Nephron progenitor cell (in vitro differentiated cells): ENCODE data around the gene ZMYND11.

ENCODE experiments used
- DNase-seq: peaks from one replicate; pipeline ENCODE4 v3.0.0; 2021
- H3K27ac Mint-ChIP-seq: 2 replicates; pipeline ENCODE4 v1.8.0; 2021; ENCODE audit warnings: mild to moderate bottlenecking, moderate library complexity, mixed read lengths
- H3K27me3 Mint-ChIP-seq: 2 replicates; pipeline ENCODE4 v1.8.0; 2021; ENCODE audit warnings: mild to moderate bottlenecking, low read depth, mixed read lengths; ENCODE audit not compliant: poor library complexity
- H3K36me3 Mint-ChIP-seq: 2 replicates; pipeline ENCODE4 v1.8.0; 2021; ENCODE audit warnings: low read depth, mixed read lengths
- H3K4me1 Mint-ChIP-seq: 2 replicates; pipeline ENCODE4 v1.8.0; 2021; ENCODE audit warnings: mixed read lengths
- H3K4me3 Mint-ChIP-seq: 2 replicates; pipeline ENCODE4 v1.8.0; 2021; ENCODE audit warnings: mild to moderate bottlenecking, moderate library complexity, mixed read lengths
- H3K9me3 Mint-ChIP-seq: 2 replicates; pipeline ENCODE4 v1.8.0; 2021; ENCODE audit warnings: mild to moderate bottlenecking, moderate library complexity, mixed read lengths
- TF ChIP-seq, protein P1 (sequence below): fragments of 200-600 bp; sonication (generic); IDR thresholded peaks from 2 replicates; pipeline ENCODE4 v1.5.0; 2021; ENCODE audit warnings: antibody characterized with exemption

The ZMYND11 gene

DNA sequence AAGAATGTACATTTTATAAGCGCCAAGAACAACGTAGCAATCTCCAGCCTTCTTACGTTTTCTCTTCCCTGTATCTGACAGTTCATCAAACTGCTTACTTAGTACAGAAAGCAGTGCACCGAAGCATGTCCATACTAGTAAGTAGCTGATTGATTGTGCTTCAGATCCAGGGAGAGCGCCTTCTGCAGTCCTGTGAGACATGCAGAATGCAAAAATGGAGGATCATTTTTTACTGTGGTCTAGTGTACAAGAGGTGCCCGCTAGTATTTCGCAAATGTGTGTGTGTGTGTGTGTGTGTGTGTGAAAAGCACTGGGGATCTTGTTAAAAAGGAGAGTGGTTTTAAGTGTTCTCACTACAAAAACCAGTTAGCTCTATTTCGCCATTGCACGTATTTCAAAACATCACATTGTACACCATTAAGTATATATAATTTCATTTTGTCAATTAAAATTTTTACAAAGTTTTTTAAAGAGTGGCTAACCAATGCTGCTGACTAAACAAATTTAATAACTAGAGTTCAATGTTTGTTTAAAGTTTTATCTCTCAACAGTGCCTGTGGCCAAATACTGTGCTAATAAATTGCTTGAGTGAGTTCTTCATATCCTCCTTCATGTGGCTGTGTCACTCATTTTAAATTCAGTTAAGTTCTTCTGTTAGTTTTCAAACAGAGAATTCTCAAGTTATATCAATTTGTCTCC, 99.6 kb downstream of the ZMYND11 start:
- DNase-seq: no peak
- Mint-ChIP-seq H3K4me1 (peaks cover 4% of the 10 kb centered on the region), H3K9me3 (no peaks in the 10 kb centered on the region), H3K27me3 (no peaks in the 10 kb centered on the region), H3K36me3 (peaks cover 26% of the 10 kb centered on the region), H3K4me3 (no peak overlapping the region), H3K27ac (no peak overlapping the region)
- TF ChIP-seq, protein P1, sequence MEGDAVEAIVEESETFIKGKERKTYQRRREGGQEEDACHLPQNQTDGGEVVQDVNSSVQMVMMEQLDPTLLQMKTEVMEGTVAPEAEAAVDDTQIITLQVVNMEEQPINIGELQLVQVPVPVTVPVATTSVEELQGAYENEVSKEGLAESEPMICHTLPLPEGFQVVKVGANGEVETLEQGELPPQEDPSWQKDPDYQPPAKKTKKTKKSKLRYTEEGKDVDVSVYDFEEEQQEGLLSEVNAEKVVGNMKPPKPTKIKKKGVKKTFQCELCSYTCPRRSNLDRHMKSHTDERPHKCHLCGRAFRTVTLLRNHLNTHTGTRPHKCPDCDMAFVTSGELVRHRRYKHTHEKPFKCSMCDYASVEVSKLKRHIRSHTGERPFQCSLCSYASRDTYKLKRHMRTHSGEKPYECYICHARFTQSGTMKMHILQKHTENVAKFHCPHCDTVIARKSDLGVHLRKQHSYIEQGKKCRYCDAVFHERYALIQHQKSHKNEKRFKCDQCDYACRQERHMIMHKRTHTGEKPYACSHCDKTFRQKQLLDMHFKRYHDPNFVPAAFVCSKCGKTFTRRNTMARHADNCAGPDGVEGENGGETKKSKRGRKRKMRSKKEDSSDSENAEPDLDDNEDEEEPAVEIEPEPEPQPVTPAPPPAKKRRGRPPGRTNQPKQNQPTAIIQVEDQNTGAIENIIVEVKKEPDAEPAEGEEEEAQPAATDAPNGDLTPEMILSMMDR: no peak

DNA sequence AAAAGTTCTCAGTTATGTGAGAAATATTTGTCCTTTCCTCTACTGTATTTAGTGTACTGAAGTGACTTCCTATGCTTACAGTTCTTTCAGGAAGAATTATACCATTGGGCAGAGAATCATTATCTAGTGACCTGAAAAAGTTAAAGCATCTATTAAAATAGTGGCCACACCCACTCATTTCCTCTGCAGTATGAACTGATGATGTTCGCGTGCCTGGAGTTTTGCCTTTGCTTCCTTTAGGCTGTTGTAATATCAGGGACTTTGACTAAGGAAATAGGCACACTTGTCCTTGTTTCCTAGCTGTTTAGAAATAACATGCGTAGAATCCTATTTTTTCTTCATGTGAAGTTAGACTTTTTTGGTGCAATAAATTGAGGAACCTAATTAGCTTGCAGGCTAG, 100.7 kb downstream of the ZMYND11 start:
- H3K27me3 Mint-ChIP-seq: no peaks in the 10 kb centered on the region
- H3K27ac Mint-ChIP-seq: no peak overlapping the region
- peaks cover 30% of the 10 kb centered on the region for H3K36me3 Mint-ChIP-seq
- TF ChIP-seq, protein P1: no peak
- H3K4me1 Mint-ChIP-seq: peaks cover 4% of the 10 kb centered on the region
- no peaks in the 10 kb centered on the region for H3K9me3 Mint-ChIP-seq
- no peak for DNase-seq
- H3K4me3 Mint-ChIP-seq: no peak overlapping the region

- Mint-ChIP-seq H3K9me3 (no peaks in the 10 kb centered on the region), H3K27me3 (no peaks in the 10 kb centered on the region), H3K27ac (no peak overlapping the region), H3K36me3 (peaks cover 40% of the 10 kb centered on the region), H3K4me3 (no peak overlapping the region), H3K4me1 (peaks cover 4% of the 10 kb centered on the region)
- no peak for DNase-seq
- TF ChIP-seq, protein P1: no peak
Measured at GRCh38 chr10:239109-239508, 103.9 kb downstream of the ZMYND11 start.

GRCh38 chr10:241451-241850, 106.2 kb downstream of the ZMYND11 start:
- TF ChIP-seq, protein P1: no peak
- H3K4me1 Mint-ChIP-seq: peaks cover 12% of the 10 kb centered on the region
- H3K27ac Mint-ChIP-seq: no peak overlapping the region
- no peak for DNase-seq
- no peaks in the 10 kb centered on the region for H3K27me3 Mint-ChIP-seq
- no peaks in the 10 kb centered on the region for H3K9me3 Mint-ChIP-seq
- H3K36me3 Mint-ChIP-seq: peaks cover 46% of the 10 kb centered on the region
- H3K4me3 Mint-ChIP-seq: no peak overlapping the region

DNA sequence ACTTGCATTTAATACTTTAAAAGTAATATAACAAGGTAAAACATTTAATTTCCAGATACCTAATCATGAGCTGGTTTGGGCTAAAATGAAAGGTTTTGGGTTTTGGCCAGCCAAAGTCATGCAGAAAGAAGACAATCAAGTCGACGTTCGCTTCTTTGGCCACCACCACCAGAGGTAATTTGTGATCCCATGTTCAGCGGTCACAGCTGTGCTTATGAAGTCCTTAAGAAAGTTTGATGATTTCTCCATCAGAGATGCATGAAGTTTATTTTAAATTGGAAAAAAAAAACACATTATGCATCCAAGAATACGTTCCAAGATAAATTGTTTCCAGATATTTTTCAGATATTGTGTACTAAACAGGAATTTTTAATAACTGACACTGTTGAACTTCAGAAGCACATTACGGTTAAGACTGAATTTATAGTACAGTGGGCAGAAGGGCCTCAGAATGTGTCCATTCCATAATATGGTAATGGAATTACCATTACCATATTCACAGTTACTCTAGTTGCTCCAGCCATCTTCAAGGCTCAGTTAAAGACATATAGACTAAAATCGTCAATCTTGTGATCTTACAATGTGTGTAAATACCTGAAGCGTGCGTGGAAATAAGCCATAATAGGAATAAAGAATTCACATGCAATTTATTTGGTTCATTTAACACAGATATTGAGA, 106.8 kb downstream of the ZMYND11 start:
- no peak for DNase-seq
- no peaks in the 10 kb centered on the region for H3K9me3 Mint-ChIP-seq
- H3K4me1 Mint-ChIP-seq: peaks cover 18% of the 10 kb centered on the region
- H3K27me3 Mint-ChIP-seq: no peaks in the 10 kb centered on the region
- no peak overlapping the region for H3K4me3 Mint-ChIP-seq
- TF ChIP-seq, protein P1: no peak
- no peak overlapping the region for H3K27ac Mint-ChIP-seq
- H3K36me3 Mint-ChIP-seq: peaks cover 47% of the 10 kb centered on the region

DNA sequence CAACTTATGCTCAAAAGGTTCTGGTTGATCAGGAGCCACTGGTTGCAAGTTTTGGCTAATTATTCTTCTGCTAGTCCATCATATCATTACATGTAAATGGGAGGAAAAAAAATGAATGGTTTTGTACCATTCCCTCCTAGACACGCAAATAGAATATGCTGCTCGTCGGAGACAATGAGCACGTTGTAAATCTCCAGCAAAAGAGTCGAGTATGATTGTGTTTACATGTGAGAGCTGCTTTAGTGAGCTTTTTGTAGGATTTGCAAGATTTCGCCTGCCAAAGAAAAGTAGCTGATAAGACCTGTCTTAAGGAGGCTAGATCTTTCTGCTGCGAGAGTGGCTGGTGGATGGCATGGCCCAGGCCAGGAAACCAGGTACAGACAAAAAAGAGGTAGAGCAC, 109.0 kb downstream of the ZMYND11 start:
- Mint-ChIP-seq H3K36me3 (peaks cover 54% of the 10 kb centered on the region), H3K4me3 (no peak overlapping the region), H3K9me3 (no peaks in the 10 kb centered on the region), H3K27ac (peak overlapping the region; percentile 67), H3K4me1 (peaks cover 18% of the 10 kb centered on the region), H3K27me3 (no peaks in the 10 kb centered on the region)
- TF ChIP-seq, protein P1: no peak
- DNase-seq: no peak
